Prostate gland (tissue), 2 donors: ENCODE measurements around the gene LDB3. TPM values are rescaled to one million over a fixed set of nuclear protein-coding genes. Genes with fewer than 3 reads are reported as not detected.
A peak's percentile ranks its signal among the peaks of the same experiment; 100 is the strongest.

Experiments
- DNase-seq: peaks from one replicate; pipeline ENCODE4 v3.0.0-alpha.2; 2019; ENCODE audit warnings: low spot score
- H3K27ac ChIP-seq, 2 donors: fragments of 200-600 bp; sonication (generic); 2 replicates each; pipeline ENCODE4 v1.5.1; 2017 to 2019
- H3K27me3 ChIP-seq: fragments of 200-600 bp; sonication (generic); replicated peaks from 2 replicates; pipeline ENCODE4 v1.5.1; 2019; ENCODE audit not compliant: insufficient read depth
- H3K36me3 ChIP-seq, 2 donors: fragments of 200-600 bp; sonication (generic); 1 replicate in 1 of 2; 2 replicates in 1 of 2; pipeline versions ENCODE4 v1.5.1 to v1.8.1; 2017 to 2019
- H3K4me1 ChIP-seq: fragments of 200-600 bp; sonication (generic); replicated peaks from 2 replicates; pipeline ENCODE4 v1.5.1; 2019
- H3K4me3 ChIP-seq, 2 donors: fragments of 200-600 bp; sonication (generic); 2 replicates each; pipeline ENCODE4 v1.5.1; 2017 to 2019
- H3K9me3 ChIP-seq: fragments of 200-600 bp; sonication (generic); 2 replicates; pipeline ENCODE4 v1.5.1; 2017
- CTCF ChIP-seq, 4 experiments: fragments of 200-600 bp in 2 of 4; fragments of 450-650 bp in 2 of 4; sonication (generic) in 2 of 4; IDR thresholded peaks; 1 replicate in 3 of 4; 2 replicates in 1 of 4; pipeline ENCODE4 v1.5.1; 2016 to 2019; ENCODE audit warnings: antibody characterized with exemption in 4 of 4, mild to moderate bottlenecking in 2 of 4, moderate library complexity in 2 of 4
- POLR2A ChIP-seq: fragments of 450-650 bp; IDR thresholded peaks from one replicate; pipeline ENCODE4 v1.6.1; 2016; ENCODE audit warnings: antibody characterized with exemption, mild to moderate bottlenecking
- POLR2AphosphoS5 ChIP-seq: sonication (generic); formaldehyde crosslinking; IDR thresholded peaks from one replicate; pipeline ENCODE4 v1.6.1; 2017; ENCODE audit warnings: antibody characterized with exemption
- WGBS: methylation state at CpG from one replicate; pipeline ENCODE4 v1.1.5; 2018; 5-methylcytosine and 5-hydroxymethylcytosine counted together
- intact Hi-C: fragments of 100-400 bp; cut with DNase I; formaldehyde crosslinking; loops from one replicate; pipeline ENCODE4 v1.14.2; 2022
- total RNA-seq, 2 donors: library from RNA; depleted of rRNA; stranded (reverse); fragments of >200 nt; gene quantifications; one replicate each; pipeline ENCODE4 v1.1.0, GENCODE V29; 2016

LDB3 gene
- total RNA-seq, 2 donors from 2014 or later = 10.8 to 13.0 TPM

GRCh38 chr10:86666538-86666937 is 1.8 kb upstream of the LDB3 start:
- H3K27me3 ChIP-seq = no peaks in the 10 kb centered on the region
- H3K4me1 ChIP-seq = peaks cover 5% of the 10 kb centered on the region
- no peak for DNase-seq
- H3K27ac ChIP-seq = peak overlapping the region; percentile 65 to 74
- intact Hi-C loops = no loop called here
- H3K36me3 ChIP-seq = no peaks in the 10 kb centered on the region
- H3K4me3 ChIP-seq = no peak overlapping the region
- 86% methylated on average over 7 of the region's 7 CpGs for WGBS
- H3K9me3 ChIP-seq = no peaks in the 10 kb centered on the region
- no peak for TF ChIP-seq POLR2A
- TF ChIP-seq POLR2AphosphoS5 = no peak
- TF ChIP-seq CTCF (IDR thresholded peaks at IDR 0.05) = no peak

- Histone ChIP-seq H3K9me3 (no peaks in the 10 kb centered on the region), H3K27ac (peak overlapping the region; percentile 65 to 74), H3K4me3 (no peak overlapping the region), H3K36me3 (no peaks in the 10 kb centered on the region), H3K27me3 (no peaks in the 10 kb centered on the region), H3K4me1 (peaks cover 5% of the 10 kb centered on the region)
- no peak for DNase-seq
- no peak for TF ChIP-seq CTCF (IDR thresholded peaks at IDR 0.05)
- no peak for TF ChIP-seq POLR2A
- no peak for TF ChIP-seq POLR2AphosphoS5
- intact Hi-C loops = no loop called here
- 64% methylated on average over 10 of the region's 10 CpGs for WGBS
Observed at GRCh38 chr10:86667421-86668181, 710 bp upstream of the LDB3 start.

- Histone ChIP-seq H3K9me3 (no peaks in the 10 kb centered on the region), H3K27me3 (no peaks in the 10 kb centered on the region), H3K4me1 (no peaks in the 10 kb centered on the region), H3K4me3 (no peak overlapping the region), H3K36me3 (no peaks in the 10 kb centered on the region), H3K27ac (peak overlapping the region; percentile 65 to 66)
- no peak for DNase-seq
- no peak for TF ChIP-seq POLR2AphosphoS5
- TF ChIP-seq POLR2A = no peak
- no peak for TF ChIP-seq CTCF (IDR thresholded peaks at IDR 0.05)
- 67% methylated on average over 8 of the region's 8 CpGs for WGBS
- intact Hi-C loops = no loop called here
Observed at GRCh38 chr10:86670290-86670811, 2.0 kb downstream of the LDB3 start.

- no peaks in the 10 kb centered on the region for H3K36me3 ChIP-seq
- WGBS = 85% methylated on average over 4 of the region's 8 CpGs
- DNase-seq = no peak
- no peaks in the 10 kb centered on the region for H3K9me3 ChIP-seq
- TF ChIP-seq POLR2AphosphoS5 (no peak), POLR2A (no peak), CTCF (IDR thresholded peaks at IDR 0.05) (no peak)
- no peak overlapping the region for H3K4me3 ChIP-seq
- H3K27me3 ChIP-seq = no peaks in the 10 kb centered on the region
- intact Hi-C loops = no loop called here
- H3K4me1 ChIP-seq = no peaks in the 10 kb centered on the region
- H3K27ac ChIP-seq = peak overlapping the region; percentile 65 to 66
Observed at GRCh38 chr10:86670876-86671275, 2.6 kb downstream of the LDB3 start.

- Histone ChIP-seq H3K4me3 (no peak overlapping the region), H3K36me3 (no peaks in the 10 kb centered on the region), H3K4me1 (no peaks in the 10 kb centered on the region), H3K27ac (peak overlapping the region; percentile 65 to 66), H3K27me3 (no peaks in the 10 kb centered on the region), H3K9me3 (no peaks in the 10 kb centered on the region)
- no peak for DNase-seq
- intact Hi-C loops = no loop called here
- 71% methylated on average over 3 of the region's 3 CpGs for WGBS
- no peak for TF ChIP-seq POLR2AphosphoS5
- TF ChIP-seq CTCF (IDR thresholded peaks at IDR 0.05) = no peak
- no peak for TF ChIP-seq POLR2A
Observed at GRCh38 chr10:86671419-86671818, 3.1 kb downstream of the LDB3 start.
